ENCODE measurements around the gene CLSTN2.

- no peak for TF ChIP-seq EZH2 (IDR thresholded peaks at IDR 0.05; ENCODE audit: low read depth)
- TF ChIP-seq CTCF (conservative IDR thresholded peaks at IDR 0.05): no peak
These were observed 637.3 kb downstream of the CLSTN2 start for GRCh38 chr3:140572334-140572733.

Measured in PC-9 (cell line).